H1 (cell line): ENCODE results near the gene ANXA4.
"Not testable (repeated sequence)": the region's sequence is repeated elsewhere in the genome, so short reads cannot be mapped to it uniquely, and the experiment has no call there.

Experiments
- CTCF ChIP-seq, 3 experiments: IDR thresholded peaks; 1 replicate in 2 of 3; 2 replicates in 1 of 3; pipeline versions ENCODE4 v1.5.1 to v1.6.1; 2011; ENCODE audit warnings: low read length in 3 of 3, mild to moderate bottlenecking in 3 of 3, inconsistent platforms in 2 of 3, low read depth in 1 of 3, moderate library complexity in 1 of 3; ENCODE audit not compliant: insufficient read depth in 1 of 3; ENCODE audit errors: control extremely low read depth in 1 of 3
- EP300 ChIP-seq, 2 experiments: IDR thresholded peaks; 1 replicate in 1 of 2; 2 replicates in 1 of 2; pipeline ENCODE4 v1.6.1; 2011 to 2012; ENCODE audit warnings: low read depth in 2 of 2, low read length in 2 of 2, mild to moderate bottlenecking in 2 of 2, borderline replicate concordance in 1 of 2, inconsistent platforms in 1 of 2, moderate library complexity in 1 of 2
- FOSL1 ChIP-seq: IDR thresholded peaks from 2 replicates; pipeline ENCODE4 v1.6.1; 2011; ENCODE audit warnings: mild to moderate bottlenecking, low read depth, low read length, moderate library complexity; ENCODE audit not compliant: insufficient read depth
- MAX ChIP-seq: IDR thresholded peaks from 2 replicates; pipeline ENCODE4 v1.6.1; 2012; ENCODE audit warnings: inconsistent platforms
- POLR2A ChIP-seq, 2 experiments: IDR thresholded peaks; 1 replicate in 1 of 2; 2 replicates in 1 of 2; pipeline ENCODE4 v1.6.1; 2011; ENCODE audit warnings: low read depth in 2 of 2, low read length in 2 of 2, mild to moderate bottlenecking in 2 of 2; ENCODE audit errors: control extremely low read depth in 1 of 2
- RBBP5 ChIP-seq: IDR thresholded peaks from 2 replicates; pipeline ENCODE4 v1.7.1; 2012; ENCODE audit warnings: low read depth, mild to moderate bottlenecking, inconsistent platforms, low read length, moderate library complexity, borderline replicate concordance
- TAF1 ChIP-seq: IDR thresholded peaks from 2 replicates; pipeline ENCODE4 v1.6.1; 2011; ENCODE audit warnings: mild to moderate bottlenecking, low read depth, low read length

- not testable (repeated sequence) for TF ChIP-seq POLR2A (IDR thresholded peaks at IDR 0.05; ENCODE audit: control extremely low read depth in 1 of 2, low read depth in 2 of 2, low read length in 2 of 2); CTCF (IDR thresholded peaks at IDR 0.05; ENCODE audit: control extremely low read depth in 1 of 3, insufficient read depth in 1 of 3, low read depth in 1 of 3, low read length in 3 of 3); RBBP5; FOSL1; TAF1; MAX; EP300 (IDR thresholded peaks at IDR 0.05; ENCODE audit: borderline replicate concordance in 1 of 2, low read depth in 2 of 2, low read length in 2 of 2)
Measured at GRCh38 chr2:69738149-69738548, 3.8 kb upstream of the ANXA4 start.
